Measurements from ENCODE around the gene SELENON. TPM values are rescaled to one million over a fixed set of nuclear protein-coding genes. Genes with fewer than 3 reads are reported as not detected.

Gene SELENON
- total RNA-seq, 1 experiment from 2014 or later, result 38.6 TPM

DNA sequence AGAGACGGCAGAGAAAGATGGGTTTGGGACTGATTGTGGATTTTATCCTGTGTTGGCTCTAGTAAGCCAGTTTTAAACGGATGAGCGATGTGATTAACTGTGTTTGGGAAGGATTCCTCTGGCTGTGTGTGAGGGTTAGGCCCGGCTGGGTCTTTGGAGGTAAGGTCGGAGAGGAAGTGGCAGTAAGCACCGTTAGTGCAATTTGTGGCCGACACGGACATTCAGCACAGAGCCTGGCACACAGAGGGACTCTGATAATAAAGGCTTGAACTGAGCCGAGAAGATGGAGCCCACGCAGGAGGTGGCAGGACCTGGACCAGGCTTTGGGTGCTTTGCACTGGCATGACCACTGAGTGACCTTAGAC lies 21.1 kb downstream of the SELENON start:
- Histone ChIP-seq H3K27me3 (ENCODE audit: low read length) (no peaks in the 10 kb centered on the region), H3K9me2 (replicated peaks; ENCODE audit: low read length) (no peaks in the 10 kb centered on the region), H3K4me3 (ENCODE audit: low read length) (peak overlapping the region; percentile 93), H3K79me2 (ENCODE audit: low read length) (peaks cover 41% of the 10 kb centered on the region), H4K20me1 (ENCODE audit: low read length) (peaks cover 11% of the 10 kb centered on the region; the same call in 1 of the 2 replicates), H3F3A (ENCODE audit: low read length, unreplicated experiment) (no peaks in the 10 kb centered on the region), H3K4me2 (ENCODE audit: low read length) (peak overlapping the region; percentile 93), H3K9me3 (ENCODE audit: low read length) (no peaks in the 10 kb centered on the region), H3K36me3 (ENCODE audit: low read depth, low read length) (peaks cover 2% of the 10 kb centered on the region; the same call in 1 of the 2 replicates), H3K4me1 (ENCODE audit: insufficient read depth, low read length) (peaks cover 23% of the 10 kb centered on the region), H3K27ac (ENCODE audit: low read length) (no peak overlapping the region), H3K9ac (ENCODE audit: low read length) (peak overlapping the region; percentile 89), H2AFZ (ENCODE audit: low read length) (peak overlapping the region; percentile 88)
- TSS peak; percentile 15 for BruUV-seq (replicated peaks)
- DNase-seq (peak; percentile 6), ATAC-seq (no peak)
- ChIA-PET POLR2A (ENCODE audit: unreplicated experiment) (no interaction called here), CTCF (interaction anchor here (0.9 kb wide), 1 partner anchor 212 kb away, joined by 3 read pairs; no protein-coding TSS in a partner anchor)
- TF ChIP-seq EZH2 (IDR thresholded peaks at IDR 0.05; ENCODE audit: low read length, unreplicated experiment) (no peak), EZH2phosphoT487 (IDR thresholded peaks at IDR 0.05; ENCODE audit: borderline replicate concordance, low read length) (no peak)
- TF ChIP-seq, protein P1, sequence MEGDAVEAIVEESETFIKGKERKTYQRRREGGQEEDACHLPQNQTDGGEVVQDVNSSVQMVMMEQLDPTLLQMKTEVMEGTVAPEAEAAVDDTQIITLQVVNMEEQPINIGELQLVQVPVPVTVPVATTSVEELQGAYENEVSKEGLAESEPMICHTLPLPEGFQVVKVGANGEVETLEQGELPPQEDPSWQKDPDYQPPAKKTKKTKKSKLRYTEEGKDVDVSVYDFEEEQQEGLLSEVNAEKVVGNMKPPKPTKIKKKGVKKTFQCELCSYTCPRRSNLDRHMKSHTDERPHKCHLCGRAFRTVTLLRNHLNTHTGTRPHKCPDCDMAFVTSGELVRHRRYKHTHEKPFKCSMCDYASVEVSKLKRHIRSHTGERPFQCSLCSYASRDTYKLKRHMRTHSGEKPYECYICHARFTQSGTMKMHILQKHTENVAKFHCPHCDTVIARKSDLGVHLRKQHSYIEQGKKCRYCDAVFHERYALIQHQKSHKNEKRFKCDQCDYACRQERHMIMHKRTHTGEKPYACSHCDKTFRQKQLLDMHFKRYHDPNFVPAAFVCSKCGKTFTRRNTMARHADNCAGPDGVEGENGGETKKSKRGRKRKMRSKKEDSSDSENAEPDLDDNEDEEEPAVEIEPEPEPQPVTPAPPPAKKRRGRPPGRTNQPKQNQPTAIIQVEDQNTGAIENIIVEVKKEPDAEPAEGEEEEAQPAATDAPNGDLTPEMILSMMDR (conservative IDR thresholded peaks at IDR 0.05; ENCODE audit: low read depth, low read length), result no peak
- intact Hi-C loops (cut with micrococcal nuclease), result loop anchor here (5.0 kb wide), 1 partner anchor 176 kb away; the partner anchor contains the start of gene PAFAH2

DNA sequence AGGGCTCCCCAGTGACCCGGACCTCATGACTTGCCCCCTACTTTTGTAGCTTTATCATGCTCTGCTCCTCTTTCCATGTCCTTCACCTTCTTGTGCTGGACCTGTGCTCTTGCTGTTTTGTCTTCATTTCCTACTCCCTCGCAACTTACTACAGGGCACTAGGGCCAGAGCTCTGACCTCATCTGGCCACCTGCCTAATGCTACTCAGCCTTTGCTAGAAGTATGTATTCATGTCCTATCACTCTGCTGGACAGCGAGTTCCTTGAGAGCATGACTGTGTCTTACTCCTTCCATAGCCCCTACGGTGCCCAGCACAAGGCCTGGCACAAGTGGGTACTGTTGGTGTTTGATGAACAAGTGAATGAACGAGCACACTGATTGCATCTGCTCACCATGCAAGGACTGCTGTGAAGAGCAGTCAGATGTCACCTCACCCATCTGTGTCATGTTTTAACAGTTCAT lies 21.7 kb downstream of the SELENON start:
- H3K4me3 ChIP-seq (ENCODE audit: low read length), result peak overlapping the region; percentile 93
- peaks cover 23% of the 10 kb centered on the region for H3K4me1 ChIP-seq (ENCODE audit: insufficient read depth, low read length)
- no peak overlapping the region for H2AFZ ChIP-seq (ENCODE audit: low read length)
- H3K79me2 ChIP-seq (ENCODE audit: low read length), result peaks cover 41% of the 10 kb centered on the region
- no peaks in the 10 kb centered on the region for H3F3A ChIP-seq (ENCODE audit: low read length, unreplicated experiment)
- TF ChIP-seq, protein P1 (conservative IDR thresholded peaks at IDR 0.05; ENCODE audit: low read depth, low read length), result no peak
- TF ChIP-seq EZH2 (IDR thresholded peaks at IDR 0.05; ENCODE audit: low read length, unreplicated experiment), result no peak
- TF ChIP-seq EZH2phosphoT487 (IDR thresholded peaks at IDR 0.05; ENCODE audit: borderline replicate concordance, low read length), result no peak
- no peaks in the 10 kb centered on the region for H3K9me3 ChIP-seq (ENCODE audit: low read length)
- peak overlapping the region; percentile 93 for H3K4me2 ChIP-seq (ENCODE audit: low read length)
- H3K36me3 ChIP-seq (ENCODE audit: low read depth, low read length), result peaks cover 7% of the 10 kb centered on the region; the same call in 1 of the 2 replicates
- no peak overlapping the region for H3K27ac ChIP-seq (ENCODE audit: low read length)
- DNase-seq (peak; percentile 25), ATAC-seq (no peak)
- intact Hi-C loops (cut with micrococcal nuclease), result loop anchor here (5.0 kb wide), 1 partner anchor 176 kb away; the partner anchor contains the start of gene PAFAH2
- H4K20me1 ChIP-seq (ENCODE audit: low read length), result peaks cover 11% of the 10 kb centered on the region; the same call in 1 of the 2 replicates
- no peaks in the 10 kb centered on the region for H3K9me2 ChIP-seq (replicated peaks; ENCODE audit: low read length)
- no peaks in the 10 kb centered on the region for H3K27me3 ChIP-seq (ENCODE audit: low read length)
- ChIA-PET CTCF (no interaction called here), POLR2A (ENCODE audit: unreplicated experiment) (no interaction called here)
- H3K9ac ChIP-seq (ENCODE audit: low read length), result no peak overlapping the region
- BruUV-seq (replicated peaks), result no TSS peak

DNA sequence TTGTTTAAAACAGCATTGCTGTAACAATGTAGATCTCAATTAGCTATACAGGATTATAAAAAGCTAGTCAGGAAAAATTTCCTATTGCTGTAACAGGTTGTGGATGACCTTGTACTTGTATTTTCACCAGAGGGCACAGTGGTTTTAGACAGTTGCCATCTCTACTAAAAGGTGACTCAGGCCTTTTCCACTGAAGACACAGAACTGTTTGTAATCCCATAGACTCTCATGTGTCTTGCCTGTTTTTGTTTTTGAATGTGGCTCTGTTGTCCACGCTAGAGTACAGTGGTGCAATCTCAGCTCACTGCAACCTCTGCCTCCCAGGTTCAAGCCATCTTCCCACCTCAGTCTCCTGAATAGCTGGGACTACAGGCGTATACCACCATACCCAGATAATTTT lies 25.6 kb downstream of the SELENON start:
- H3K36me3 ChIP-seq (ENCODE audit: low read depth, low read length), result peaks cover 32% of the 10 kb centered on the region; the same call in 1 of the 2 replicates
- no peak overlapping the region for H3K9ac ChIP-seq (ENCODE audit: low read length)
- no peaks in the 10 kb centered on the region for H3F3A ChIP-seq (ENCODE audit: low read length, unreplicated experiment)
- TF ChIP-seq EZH2 (IDR thresholded peaks at IDR 0.05; ENCODE audit: low read length, unreplicated experiment) (no peak), EZH2phosphoT487 (IDR thresholded peaks at IDR 0.05; ENCODE audit: borderline replicate concordance, low read length) (no peak)
- TF ChIP-seq, protein P1 (conservative IDR thresholded peaks at IDR 0.05; ENCODE audit: low read depth, low read length), result no peak
- no peak overlapping the region for H2AFZ ChIP-seq (ENCODE audit: low read length)
- no peak overlapping the region for H3K27ac ChIP-seq (ENCODE audit: low read length)
- DNase-seq, result peak; percentile 6
- ChIA-PET POLR2A (ENCODE audit: unreplicated experiment) (no interaction called here), CTCF (no interaction called here)
- H3K79me2 ChIP-seq (ENCODE audit: low read length), result peaks cover 34% of the 10 kb centered on the region
- no peak overlapping the region for H3K4me2 ChIP-seq (ENCODE audit: low read length)
- peaks cover 11% of the 10 kb centered on the region for H3K4me1 ChIP-seq (ENCODE audit: insufficient read depth, low read length)
- intact Hi-C loops (cut with micrococcal nuclease), result no loop called here
- peaks cover 11% of the 10 kb centered on the region; the same call in 1 of the 2 replicates for H4K20me1 ChIP-seq (ENCODE audit: low read length)
- H3K9me3 ChIP-seq (ENCODE audit: low read length), result no peaks in the 10 kb centered on the region
- no peak overlapping the region for H3K4me3 ChIP-seq (ENCODE audit: low read length)
- no peaks in the 10 kb centered on the region for H3K9me2 ChIP-seq (replicated peaks; ENCODE audit: low read length)
- H3K27me3 ChIP-seq (ENCODE audit: low read length), result no peaks in the 10 kb centered on the region
- no TSS peak for BruUV-seq (replicated peaks)
- no peak for ATAC-seq

Measured in PC-3 (cell line).